Anterior cingulate cortex (tissue), 58 donors: ENCODE measurements around the gene OR2T34.
"Not testable (repeated sequence)": the region's sequence is repeated elsewhere in the genome, so short reads cannot be mapped to it uniquely, and the experiment has no call there.

Experiments used
- DNase-seq, 58 donors: peaks; one replicate each; lab custom pipeline; 2025; lab: John Stamatoyannopoulos, UW

The OR2T34 gene, protein sequence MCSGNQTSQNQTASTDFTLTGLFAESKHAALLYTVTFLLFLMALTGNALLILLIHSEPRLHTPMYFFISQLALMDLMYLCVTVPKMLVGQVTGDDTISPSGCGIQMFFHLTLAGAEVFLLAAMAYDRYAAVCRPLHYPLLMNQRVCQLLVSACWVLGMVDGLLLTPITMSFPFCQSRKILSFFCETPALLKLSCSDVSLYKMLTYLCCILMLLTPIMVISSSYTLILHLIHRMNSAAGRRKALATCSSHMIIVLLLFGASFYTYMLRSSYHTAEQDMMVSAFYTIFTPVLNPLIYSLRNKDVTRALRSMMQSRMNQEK

DNA sequence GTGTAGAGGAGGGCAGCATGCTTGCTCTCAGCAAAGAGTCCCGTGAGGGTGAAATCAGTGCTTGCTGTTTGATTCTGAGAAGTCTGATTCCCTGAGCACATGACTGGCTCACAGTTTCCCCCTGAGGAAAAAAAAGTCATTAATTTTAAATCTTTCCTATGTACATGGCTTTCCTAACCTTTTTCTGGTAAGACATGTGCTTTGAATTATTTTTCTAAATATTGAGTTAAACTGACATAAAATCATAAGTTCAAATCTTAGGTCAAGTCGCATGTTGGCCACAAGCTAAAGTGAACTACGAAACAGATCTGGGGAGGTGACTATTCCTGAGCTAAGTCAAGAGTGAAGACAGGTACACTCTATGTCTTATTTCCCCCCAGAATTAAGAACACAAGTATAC lies at the start of gene OR2T34:
Gene OR2T34 (minus strand): TSS at position 101 of the 400 bp plus-strand sequence. CDS start 0 bp downstream, at position 101.
- DNase-seq: not testable (repeated sequence)

DNA sequence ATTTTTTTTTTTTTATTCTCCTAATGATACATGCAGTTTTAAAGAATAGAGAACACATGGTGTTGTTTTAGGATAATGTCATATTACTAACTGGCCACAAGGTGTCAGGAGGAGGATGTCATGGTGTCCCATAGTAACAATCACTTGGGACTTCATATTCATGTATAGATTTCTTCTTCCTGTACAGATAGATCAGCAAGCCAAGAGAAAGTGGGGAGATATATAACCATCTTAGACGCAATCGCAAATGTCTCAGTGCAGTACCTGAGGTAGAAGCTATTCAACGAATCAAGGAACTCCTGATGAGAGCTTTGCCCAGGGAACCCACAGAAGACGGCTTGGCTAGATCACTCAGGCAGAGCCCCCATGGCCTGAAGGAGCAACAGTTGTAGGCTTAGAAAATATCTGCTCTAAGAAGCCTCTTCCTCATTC lies 48.0 kb upstream of the OR2T34 start:
- peak in 2 of 58 donors; percentile 5 for DNase-seq

DNA sequence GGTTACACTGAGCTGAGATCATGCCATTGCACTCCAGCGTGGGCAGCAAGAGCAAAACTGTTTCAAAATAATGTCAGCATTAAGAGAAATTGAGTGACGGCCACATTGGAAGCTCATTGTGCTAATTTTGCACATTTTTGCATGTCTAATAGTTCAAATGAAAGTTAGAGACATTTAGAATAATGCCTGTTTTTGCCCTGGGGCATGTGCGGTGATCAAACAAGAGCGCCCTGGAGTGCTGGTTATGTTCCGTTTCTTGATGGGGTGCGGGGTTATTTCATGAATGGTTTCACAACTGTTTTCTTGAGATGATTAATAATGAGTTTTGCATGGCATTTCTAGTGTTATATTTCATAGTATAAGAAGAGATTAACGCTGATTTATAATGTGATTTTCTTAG lies 47.2 kb upstream of the OR2T34 start:
- DNase-seq: no peak

DNA sequence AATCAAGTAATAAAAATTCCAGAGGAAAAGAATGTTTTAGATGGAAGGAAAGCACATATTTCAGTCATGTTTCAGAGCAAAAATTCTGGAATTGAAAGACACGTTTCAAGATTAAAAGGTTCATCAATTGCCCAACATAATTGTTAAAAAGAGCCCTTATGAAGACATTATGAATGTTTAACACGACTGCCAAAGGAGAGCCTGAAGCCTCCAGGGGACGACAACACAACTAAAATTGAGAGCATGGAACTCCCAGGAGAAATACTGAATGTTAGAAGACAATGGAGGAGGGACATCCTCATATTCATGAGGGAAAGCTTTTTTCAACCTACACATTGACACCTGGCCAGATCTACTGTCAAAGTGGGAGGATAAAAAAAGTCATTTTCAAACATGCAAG lies 44.3 kb upstream of the OR2T34 start:
- peak in 18 of 58 donors; percentile 1 to 38 (median 9) for DNase-seq

DNA sequence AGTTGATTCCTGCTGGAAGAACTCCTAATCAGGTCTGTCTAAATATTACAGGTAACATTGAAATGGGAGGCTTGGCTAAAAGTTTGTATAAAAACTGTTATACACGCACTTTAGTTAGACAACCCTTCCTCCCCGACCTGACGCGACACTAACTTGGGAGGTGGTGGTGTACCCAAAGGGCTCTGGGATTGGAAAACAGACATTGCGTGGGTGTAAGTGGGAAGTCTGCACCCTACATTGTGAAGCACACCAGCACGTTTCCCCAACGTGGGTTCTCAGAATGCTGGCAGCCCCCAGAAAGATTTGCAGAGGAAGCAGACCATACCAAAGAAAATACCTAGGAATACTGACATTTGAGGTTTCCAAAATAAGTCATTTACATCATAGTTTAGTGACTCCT lies 43.6 kb upstream of the OR2T34 start:
- DNase-seq: no peak

DNA sequence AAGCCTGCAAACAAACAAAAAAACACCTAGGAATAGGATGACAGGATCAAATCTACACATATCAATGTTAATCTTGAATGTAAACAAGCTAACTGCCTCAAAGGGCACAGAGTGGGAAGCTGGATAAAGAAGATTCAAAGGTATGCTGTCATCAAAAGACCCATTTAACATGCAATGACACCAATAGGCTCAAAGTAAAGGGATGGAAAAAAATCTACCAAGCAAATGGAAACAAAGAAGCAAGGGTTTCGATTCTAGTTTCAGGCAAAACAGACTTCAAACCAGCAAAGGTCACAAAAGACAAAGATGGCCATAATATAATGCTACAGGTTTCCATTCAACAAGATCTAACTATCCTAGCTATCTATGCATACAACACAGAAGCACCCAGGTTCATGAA lies 39.2 kb upstream of the OR2T34 start:
- DNase-seq: no peak

DNA sequence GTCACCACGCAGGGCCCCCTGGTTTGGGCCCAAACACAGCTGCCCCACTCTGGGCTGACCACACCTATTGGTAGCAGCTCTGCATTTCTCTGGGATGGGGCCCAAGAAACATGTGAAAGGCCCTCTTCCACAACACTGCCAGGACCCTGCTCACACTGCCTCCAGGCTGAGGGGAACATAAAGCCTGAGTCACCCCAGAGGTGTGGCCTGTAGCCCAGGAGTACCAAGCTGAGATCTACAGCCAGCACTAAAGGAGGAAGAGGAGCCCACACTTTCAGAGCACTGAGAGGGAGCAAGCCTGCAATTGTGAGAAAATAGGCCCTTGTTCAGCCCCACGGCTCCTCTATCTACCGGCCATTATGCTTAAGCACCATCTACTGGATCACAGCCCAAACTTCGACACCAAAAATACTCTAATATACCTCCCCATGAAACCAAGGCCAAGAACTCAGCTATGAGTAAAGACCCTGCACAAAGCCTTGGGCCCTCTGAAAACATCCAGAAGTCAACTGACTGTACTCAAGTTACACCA lies 37.4 kb upstream of the OR2T34 start:
- DNase-seq: no peak

DNA sequence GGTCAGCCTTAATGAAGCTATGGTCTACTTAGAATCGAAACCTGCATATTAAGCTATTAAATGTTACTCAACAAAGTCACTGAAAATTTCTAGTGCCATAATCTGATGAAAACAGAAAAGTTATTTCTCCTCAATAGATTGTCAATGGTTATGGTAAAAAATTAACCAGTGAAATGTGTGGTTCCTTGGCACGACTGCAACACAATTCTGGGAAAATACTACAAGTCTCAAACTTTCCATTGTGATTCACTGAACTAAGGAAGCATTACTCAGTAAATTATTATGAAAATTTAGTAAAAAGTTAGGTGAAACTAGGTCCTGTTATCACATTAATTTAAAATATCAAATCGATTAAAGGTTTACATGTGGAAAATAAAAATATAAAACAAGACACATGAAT lies 35.7 kb upstream of the OR2T34 start:
- DNase-seq: no peak

DNA sequence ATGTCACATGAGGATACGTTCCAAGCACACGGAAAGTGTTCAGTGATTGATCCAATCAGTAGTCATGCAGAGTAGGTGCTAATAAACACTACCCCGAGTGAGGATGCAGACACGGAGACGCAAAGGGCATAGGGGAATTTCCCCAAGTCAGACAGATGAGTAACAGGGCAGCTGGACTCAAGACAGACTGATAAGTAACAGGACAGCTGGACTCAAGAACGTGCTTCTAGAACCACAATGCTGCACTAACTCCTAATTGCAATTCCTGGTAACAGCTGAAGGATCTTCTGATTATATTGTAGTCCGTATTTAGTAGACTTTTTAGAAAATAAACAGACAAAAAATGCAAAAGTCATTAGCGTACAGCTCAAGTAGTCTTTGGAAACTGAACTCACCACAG lies 24.8 kb upstream of the OR2T34 start:
- no peak for DNase-seq

DNA sequence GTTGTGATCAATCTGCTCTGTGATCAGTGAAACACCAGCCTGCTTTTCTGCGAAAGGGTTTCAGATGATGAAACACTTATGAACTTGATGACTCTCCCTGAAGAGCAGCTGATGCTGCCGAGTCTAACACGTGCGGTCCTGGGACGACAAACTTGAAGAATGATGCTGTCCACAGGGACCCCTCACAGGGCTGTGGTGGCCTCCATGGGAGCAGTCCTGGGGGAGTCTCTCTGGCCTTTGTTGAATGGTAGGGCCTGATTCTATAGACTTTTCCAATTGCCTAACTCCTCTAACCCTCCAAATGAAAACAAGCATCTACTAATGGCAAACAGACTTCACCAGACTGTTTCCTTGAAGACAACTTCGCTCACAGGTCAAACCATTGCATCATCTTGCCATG lies 23.0 kb upstream of the OR2T34 start, which contains the start of gene OR2T10:
Gene OR2T10 (minus strand): TSS at position 112 of the 400 bp plus-strand sequence. CDS start 3,932 bp downstream, outside the sequence.
- no peak for DNase-seq

DNA sequence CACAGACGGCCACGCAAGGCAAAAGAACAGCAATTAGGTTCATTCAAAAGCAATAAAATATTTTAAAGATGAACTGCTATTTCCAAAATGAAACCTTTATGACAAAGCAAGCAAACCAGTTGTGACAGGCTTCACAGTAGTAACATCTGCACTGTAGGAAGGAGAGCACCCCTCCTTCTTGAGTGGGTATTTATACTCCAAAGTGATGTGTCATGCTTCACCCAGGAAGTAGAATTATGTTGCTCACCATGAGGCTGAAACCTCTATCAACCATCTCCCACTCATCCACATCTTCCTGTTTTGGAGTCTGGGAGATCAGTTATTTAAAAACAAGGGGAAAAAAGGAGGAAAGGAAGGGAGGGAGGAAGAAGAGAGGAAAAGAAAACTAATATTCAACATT lies 22.1 kb upstream of the OR2T34 start:
- DNase-seq: no peak

DNA sequence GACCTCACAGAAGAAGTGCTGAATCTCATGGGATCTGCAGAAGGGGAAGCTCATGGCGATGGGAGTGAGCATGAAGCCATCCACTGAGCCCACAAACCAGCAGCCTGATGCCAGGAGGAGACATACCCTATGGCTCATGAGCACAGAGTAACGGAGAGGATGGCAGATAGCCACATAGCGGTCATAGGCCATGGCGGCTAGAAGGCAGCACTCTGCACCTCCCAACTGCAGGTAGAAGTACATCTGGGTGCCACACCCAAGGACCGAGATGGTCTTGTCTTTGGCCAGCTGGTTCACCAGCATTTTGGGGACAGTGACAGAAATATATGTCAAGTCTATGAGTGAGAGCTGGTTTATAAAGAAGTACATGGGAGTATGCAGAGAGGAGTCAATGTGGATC lies 18.7 kb upstream of the OR2T34 start:
- DNase-seq: no peak

DNA sequence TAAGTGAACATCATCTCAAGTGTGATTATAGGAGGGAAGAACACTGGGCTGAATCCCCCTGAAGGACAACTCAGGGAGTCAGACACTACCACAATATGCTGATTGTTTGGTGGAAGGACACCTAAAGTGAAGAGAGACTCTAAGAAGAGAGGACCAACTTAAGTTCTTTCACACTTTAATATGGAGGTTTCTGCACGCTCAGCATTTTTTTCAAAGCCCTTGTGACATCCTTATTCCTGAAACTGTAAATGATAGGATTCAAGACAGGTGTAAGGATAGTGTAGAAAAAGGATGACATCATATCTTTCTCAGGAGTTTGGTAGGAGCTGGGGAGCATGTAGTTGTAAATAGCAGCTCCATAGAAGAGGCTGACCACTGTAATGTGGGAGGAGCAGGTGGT lies 18.1 kb upstream of the OR2T34 start:
- DNase-seq: no peak

DNA sequence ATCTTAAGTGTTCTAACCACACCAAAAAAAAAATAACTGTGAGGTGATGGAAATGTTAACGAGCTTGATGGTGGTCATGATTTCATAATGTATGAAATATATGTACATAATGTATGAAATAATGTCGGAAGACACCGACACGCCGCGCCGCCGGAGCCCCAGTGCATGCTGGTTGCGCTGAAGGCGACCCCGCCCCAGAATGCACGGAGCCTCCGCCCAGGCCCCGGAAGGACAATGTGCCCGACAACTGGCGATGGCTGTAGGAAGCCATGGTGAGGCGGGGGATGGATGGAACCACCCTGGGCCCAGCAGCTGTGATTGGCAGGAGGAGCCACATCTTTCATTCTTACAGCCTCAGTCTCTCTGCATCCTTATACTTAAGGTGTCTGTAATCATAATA lies 15.5 kb upstream of the OR2T34 start:
- DNase-seq: no peak

DNA sequence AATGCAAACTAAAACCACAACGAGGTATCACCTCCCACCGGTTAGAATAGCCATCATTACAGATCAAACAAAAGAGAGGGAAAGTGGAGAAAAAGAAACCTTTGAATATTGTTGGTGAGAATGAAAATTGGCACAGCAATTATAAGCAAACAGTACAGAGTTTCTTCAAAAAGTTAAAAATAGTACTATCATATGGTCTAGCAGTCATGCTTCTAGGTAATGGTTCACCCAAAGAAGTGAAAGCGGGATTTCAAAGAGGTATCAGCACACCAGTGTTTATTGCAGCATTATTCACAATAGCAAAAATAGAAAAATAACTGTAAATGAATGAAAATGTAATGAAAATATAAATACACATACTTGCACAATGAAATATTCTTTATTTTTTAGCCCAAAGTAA lies 14.8 kb upstream of the OR2T34 start:
- DNase-seq: no peak

DNA sequence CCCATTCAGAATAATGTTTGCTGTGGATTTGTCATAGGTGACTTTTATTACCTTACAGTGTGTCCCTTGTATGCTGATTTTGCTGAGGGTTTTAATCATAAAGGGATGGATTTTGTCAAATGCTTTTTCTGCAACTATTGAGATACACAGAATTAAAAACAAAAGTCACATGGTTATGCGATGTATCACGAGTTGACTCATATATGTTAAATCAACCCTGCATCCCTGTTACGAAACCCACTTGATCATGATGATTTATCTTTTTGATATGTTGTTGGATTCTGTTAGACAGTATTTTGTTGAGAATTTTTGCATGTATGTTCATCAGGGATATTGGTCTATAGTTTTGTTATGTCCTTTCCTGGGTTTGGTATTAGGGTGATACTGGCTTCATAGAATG lies 10.7 kb upstream of the OR2T34 start:
- DNase-seq: no peak

DNA sequence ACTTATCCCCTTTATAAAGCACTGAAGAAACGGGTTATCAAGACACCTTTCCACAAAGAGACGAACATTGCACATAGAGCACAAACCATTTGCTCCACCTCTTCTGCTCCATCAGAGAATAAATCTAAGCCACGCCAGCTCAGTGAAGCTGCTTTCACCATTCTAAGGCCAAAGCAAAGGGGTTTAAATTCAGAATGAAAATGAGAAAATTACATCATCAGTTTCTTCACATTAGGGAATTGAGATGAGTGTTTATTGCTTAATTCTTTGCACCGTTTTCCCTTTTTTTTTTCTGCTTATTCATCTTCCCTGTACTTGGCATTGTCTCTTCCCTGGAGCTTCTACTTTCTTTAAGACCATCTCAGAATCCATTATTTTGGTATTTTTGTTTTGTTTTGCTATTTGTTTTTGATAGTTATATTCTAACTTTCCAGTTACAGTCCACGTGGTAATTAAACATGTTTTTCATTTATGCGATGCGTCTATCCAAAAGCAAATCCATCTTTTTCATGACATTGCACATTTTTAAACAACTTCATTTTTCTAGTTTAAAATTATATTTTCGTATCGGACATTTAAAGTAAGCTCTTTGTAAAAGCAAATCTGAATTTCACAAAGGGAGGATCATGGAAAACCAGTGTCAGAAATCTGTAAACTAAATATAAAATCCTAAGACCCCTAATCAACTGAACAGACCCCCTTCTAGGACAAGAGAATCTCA lies 1.9 kb upstream of the OR2T34 start:
- no peak for DNase-seq

DNA sequence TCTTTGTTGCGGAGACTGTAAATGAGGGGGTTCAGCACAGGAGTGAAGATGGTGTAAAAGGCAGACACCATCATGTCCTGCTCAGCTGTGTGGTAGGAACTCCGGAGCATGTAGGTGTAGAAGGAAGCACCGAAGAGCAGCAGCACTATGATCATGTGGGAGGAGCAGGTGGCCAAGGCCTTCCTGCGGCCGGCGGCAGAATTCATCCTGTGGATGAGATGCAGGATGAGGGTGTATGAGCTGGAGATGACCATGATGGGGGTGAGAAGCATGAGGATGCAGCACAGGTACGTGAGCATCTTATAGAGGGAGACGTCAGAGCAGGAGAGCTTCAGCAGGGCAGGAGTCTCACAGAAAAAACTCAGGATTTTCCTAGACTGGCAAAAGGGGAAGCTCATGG lies 701 bp downstream of the OR2T34 start:
- not testable (repeated sequence) for DNase-seq

DNA sequence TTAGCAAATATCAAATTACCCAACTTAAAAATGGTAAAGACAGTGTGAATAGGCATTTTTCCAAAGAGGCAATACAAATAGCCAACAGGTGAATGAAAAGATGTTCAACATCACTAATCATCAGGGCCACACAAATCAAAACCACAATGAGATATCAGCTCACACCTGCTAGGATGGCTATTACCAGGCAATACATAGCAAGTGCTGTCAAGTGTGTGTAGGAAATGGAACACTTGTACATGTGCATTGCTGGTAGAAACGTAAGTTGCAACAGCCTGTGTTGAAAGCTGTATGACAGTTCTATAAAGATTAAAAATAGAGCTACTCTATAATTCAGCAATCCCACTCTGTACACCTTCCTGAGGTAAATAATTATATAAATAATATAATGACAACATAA lies 2.5 kb downstream of the OR2T34 start:
- not testable (repeated sequence) for DNase-seq

DNA sequence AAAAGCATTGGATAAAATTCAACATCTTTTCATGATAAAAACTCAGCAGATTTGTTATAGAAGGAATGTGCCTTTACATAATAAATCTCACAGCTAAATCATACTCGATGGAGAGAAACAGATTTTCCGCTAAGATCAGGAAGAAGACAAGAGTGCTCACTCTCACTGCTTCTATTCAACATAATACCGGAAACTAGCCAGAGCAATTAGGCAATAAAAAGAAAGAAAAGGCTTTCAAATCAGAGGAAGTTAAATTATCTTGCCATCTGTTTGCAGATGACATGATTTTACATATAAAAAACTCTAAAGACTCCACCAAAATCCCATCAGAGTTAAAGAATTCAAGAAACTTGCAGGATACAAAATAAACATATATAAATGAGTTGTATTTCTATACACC lies 3.7 kb downstream of the OR2T34 start:
- DNase-seq: not testable (repeated sequence)

DNA sequence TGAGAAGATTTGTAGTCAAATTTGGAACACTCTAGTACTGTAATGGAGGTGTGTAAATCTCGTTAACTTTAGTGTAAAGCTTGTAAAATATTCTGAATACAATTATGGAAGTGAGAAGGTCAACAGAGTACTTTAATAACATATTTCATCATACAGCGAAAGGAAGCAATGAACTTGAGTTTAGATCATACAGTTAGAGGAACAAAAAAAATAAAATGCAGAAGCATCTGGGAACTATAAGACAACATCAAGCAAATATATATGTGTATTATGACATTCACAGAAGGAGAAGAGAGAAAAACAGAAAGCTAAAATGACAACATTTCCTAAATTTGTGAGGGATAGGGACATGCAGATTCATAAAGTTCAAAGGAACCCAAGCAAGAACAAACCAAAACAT lies 5.5 kb downstream of the OR2T34 start:
- not testable (repeated sequence) for DNase-seq
